ENCODE results near the gene MN1.

Gene MN1

DNA sequence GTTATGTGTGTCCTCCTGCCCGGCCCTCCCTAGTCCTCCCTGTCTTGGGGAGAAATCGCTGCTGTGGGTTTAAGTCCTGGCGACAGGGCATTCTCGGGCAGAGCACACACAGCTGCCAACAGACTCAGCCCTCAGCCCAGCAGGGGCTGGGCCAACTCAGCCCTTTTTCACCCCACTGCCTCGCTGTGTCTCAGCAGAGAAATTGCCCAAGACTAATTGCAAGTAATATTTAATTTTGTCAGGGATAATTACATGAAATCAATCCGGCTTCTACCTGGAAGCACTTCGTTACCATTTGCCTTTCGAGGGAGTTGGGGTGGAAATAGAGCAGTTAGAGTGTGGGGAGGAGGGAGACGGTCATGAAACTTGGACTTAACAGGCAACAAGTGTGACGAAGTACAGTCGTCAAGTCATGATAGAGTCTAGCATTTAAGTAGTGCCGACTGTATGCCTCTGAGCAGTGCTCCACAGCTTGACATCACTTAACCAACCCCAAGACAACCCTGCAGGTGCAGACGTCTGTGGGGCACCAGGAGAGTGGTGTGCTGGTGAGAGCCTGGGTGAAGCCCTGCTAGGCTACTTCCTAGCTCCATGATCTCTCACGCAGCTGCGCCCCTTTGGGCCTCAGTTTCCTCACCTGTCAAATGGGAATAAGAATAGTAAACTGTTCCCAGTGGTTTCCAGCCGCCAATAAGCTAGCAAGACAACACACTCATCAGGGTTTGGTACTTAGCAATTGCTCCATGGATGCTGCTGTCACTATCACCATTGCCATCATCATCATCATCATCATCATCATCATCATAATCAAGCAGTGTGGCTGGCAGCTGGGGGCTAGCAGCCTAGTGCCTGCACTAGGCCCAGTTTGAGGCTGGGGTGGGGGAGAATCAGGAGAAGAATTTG, 29.2 kb downstream of the MN1 start:
- no peak for DNase-seq (ENCODE audit: low read depth)
- no peak overlapping the region for H3K4me3 ChIP-seq (ENCODE audit: low read depth, low read length)

GRCh38 chr22:27771637-27772036, 29.9 kb downstream of the MN1 start:
- no peak overlapping the region for H3K4me3 ChIP-seq (ENCODE audit: low read depth, low read length)
- DNase-seq (ENCODE audit: low read depth): no peak

DNA sequence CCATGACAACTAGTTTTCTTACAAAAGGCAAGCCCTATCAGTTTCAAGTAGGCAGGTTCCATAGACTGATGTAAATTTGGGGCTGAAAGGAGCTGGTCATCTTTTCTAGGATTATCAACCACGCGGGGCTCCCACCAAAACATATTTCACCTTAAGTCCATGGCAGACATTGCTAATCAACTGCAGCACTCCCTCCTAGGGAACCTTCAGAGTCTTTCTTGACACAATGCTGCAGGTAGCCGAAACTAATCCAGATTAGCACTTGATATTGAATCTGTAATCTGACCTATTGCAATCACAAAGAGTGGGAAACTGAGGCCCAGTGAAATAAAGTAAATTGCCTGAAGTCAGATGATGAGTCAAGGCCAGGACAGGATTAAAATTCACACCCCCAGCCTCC, 32.5 kb downstream of the MN1 start:
- H3K4me3 ChIP-seq (ENCODE audit: low read depth, low read length): no peak overlapping the region
- DNase-seq (ENCODE audit: low read depth): no peak

DNA sequence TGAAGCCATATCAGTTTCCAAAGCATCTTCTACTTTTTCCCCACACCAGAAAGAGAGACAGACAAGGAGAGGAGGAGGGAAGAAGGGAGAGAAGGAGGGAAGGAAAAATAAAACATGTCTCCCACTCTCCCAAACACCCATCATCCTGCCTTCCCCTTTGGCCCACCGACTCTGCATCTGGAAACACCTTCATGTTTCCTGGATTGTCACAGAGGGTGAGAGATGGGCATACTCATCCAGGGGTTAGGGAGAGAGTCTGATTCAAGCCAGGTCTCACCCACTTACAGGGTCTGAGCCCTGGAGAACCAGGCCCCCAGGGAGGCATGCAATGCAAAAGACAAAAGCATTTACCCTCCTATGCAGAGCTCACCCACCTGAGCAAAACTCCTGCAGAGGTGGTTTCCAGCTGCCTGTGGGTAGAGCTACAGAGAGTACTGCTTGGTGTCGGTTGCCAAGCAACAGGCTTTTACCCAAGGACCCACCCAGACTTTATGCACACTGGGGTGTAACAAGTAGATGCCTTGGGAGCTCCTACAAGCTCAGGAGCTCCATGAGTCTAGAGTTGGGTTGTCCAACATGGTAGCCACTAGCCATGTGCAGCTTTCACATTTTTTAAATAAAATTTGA, 33.4 kb downstream of the MN1 start:
- no peak for DNase-seq (ENCODE audit: low read depth)
- no peak overlapping the region for H3K4me3 ChIP-seq (ENCODE audit: low read depth, low read length)

DNA sequence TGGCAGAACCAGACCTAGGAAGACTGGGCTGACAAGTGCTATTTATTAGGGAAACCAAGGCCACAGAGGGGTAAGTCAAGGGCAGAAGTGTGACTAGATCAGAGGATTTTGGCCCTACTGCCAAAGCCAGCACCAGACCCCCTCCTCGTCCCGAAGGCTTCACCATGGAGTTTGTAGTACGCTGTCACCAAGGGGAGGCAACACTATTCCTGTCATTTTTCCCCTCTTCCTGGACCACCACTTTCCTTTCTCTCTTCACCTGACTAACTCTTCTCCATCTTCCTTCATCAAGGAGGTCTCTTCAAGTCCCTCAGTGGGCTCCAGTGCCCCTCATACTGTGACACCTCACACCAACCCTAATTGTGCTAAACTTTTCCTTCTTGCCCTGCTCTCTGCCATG, 34.9 kb downstream of the MN1 start:
- H3K4me3 ChIP-seq (ENCODE audit: low read depth, low read length): no peak overlapping the region
- DNase-seq (ENCODE audit: low read depth): no peak

DNA sequence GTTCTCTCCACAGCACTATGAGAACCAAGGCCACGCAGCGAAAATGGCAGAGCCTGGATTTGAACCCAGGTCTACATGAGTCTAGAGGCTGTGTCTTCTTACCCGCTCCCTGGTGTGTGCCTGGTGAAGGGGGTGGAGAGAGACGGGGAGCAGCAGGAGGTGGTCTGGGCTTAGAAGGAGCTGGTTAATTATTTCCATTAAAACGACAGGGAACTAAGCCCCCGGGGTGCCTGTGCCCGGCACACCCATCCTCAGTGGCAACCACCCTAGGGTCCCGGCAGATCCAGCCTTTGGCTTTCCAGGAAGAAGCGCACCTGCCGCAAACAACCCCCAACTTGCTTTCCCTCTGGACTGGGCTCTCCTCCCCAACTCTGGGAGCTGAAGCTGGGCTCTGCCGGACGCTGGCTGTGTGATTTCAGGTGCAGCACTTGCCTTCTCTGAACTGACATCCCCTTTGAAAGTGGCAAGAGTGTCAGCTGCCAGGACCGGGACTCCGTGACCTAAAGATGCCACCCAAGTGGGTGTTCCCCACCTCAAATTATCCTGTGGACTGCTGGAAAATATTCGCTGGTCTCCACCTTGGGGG, 35.8 kb downstream of the MN1 start:
- no peak for DNase-seq (ENCODE audit: low read depth)

DNA sequence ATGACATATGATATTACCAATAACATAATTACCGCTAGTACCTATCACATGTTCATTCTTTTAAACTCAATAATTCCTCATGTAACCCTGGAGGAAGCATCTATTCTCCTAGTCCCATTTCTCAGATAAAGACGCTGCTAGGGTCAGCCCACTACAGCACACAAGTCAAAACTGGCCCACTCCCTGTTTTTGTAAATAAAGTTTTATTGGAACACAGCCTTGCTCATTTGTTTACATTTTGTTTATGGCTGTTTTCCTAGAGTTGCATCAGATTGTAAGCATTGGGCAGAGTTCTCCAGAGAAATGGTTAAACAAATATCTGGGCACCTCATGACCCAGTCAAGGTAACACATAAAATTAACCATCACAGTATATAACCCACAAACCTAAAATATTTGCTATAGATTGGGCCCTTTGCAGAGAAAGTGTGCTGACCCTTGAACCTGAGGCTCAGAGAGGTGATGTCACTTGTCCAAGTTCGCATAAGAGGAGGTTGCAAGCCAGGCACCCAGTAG, 36.8 kb downstream of the MN1 start:
- no peak overlapping the region for H3K4me3 ChIP-seq (ENCODE audit: low read depth, low read length)
- no peak for DNase-seq (ENCODE audit: low read depth)

More for the DNA sequence above, 35.8 kb downstream of the MN1 start:
- H3K4me3 ChIP-seq (ENCODE audit: low read depth, low read length): no peak overlapping the region

GRCh38 chr22:27761665-27762064, 39.9 kb downstream of the MN1 start:
- DNase-seq (ENCODE audit: low read depth): no peak
- no peak overlapping the region for H3K4me3 ChIP-seq (ENCODE audit: low read depth, low read length)

DNA sequence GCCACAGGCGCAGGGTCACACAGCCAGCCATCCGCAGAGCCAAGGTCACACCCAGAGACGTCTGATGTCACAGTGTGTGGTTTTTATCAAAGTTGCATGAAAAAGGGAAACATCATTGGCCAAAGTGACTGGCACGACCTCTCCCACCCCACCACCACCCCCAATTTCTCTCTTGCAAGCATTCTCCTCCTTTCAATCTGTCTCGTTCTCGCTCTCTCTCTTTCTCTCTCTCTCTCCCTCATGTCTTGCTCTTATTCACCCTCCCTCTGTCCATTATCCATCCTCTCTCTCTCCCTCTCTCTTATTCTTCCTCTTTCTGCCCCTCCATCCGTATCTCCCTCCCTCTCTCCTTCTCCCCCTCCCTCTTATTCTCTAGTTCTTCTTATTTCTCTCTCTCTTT, 40.6 kb downstream of the MN1 start:
- H3K4me3 ChIP-seq (ENCODE audit: low read depth, low read length): no peak overlapping the region
- DNase-seq (ENCODE audit: low read depth): no peak

GRCh38 chr22:27760474-27760873, 41.1 kb downstream of the MN1 start:
- no peak overlapping the region for H3K4me3 ChIP-seq (ENCODE audit: low read depth, low read length)
- DNase-seq (ENCODE audit: low read depth): no peak

GRCh38 chr22:27757928-27758525, 43.5 kb downstream of the MN1 start:
- no peak for DNase-seq (ENCODE audit: low read depth)
- H3K4me3 ChIP-seq (ENCODE audit: low read depth, low read length): no peak overlapping the region

GRCh38 chr22:27756212-27756660, 45.3 kb downstream of the MN1 start:
- DNase-seq (ENCODE audit: low read depth): no peak

GRCh38 chr22:27755521-27756211, 45.9 kb downstream of the MN1 start:
- no peak overlapping the region for H3K4me3 ChIP-seq (ENCODE audit: low read depth, low read length)
- no peak for DNase-seq (ENCODE audit: low read depth)

More at GRCh38 chr22:27756212-27756660, 45.3 kb downstream of the MN1 start:
- H3K4me3 ChIP-seq (ENCODE audit: low read depth, low read length): no peak overlapping the region

GRCh38 chr22:27754888-27755480, 46.6 kb downstream of the MN1 start:
- H3K4me3 ChIP-seq (ENCODE audit: low read depth, low read length): no peak overlapping the region
- DNase-seq (ENCODE audit: low read depth): no peak

DNA sequence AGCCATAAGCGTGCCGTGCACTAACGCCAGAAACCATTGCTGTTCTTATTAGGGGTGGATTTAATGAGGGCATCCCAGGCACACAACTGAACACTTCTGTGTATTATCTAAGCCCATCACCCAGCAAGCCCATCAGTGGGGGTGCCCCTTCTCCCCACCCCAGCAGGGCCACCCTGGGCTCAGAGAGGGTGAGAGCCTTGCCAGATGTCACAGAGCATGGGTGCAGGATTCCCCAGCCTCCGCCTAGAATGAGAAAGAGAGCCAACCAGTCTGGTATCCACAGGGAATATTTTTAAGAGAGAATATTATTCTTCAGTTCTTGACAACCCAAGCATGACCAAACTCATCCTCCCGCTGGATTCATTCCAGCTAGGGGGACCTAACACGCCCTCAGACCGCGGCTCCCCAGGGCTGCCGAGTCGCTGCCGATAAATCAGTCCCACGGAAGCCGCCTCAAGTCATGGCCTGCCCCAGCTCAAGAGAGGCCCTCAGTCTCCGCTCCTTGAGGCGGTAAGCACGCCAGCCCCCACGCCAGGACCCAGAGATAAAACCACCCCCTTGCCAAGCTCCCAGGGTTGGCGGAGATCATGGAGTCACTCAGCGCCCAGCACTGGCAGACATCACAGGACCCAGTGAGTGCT, 47.2 kb downstream of the MN1 start:
- no peak for DNase-seq (ENCODE audit: low read depth)
- H3K4me3 ChIP-seq (ENCODE audit: low read depth, low read length): no peak overlapping the region

DNA sequence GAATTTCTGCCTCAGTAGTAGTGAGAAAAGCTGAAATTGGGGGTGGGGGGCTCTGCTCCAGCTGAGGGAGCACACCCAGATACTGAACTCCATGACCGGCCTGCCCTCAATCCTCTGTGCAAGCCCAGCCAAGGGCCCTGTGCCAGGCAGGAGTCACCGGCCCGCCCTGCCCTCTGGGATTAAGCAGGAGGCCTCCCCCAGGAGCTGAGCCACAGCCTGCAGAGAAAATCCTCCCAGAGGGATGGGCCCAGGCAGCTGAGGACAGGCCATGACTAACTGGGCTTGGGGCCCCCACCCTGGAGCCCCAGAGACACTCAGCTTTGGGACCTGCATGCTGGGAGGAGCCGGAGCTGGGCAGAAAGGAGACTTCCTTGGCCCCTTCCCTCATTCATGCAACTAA, 48.8 kb downstream of the MN1 start:
- H3K4me3 ChIP-seq (ENCODE audit: low read depth, low read length): no peak overlapping the region
- DNase-seq (ENCODE audit: low read depth): no peak

DNA sequence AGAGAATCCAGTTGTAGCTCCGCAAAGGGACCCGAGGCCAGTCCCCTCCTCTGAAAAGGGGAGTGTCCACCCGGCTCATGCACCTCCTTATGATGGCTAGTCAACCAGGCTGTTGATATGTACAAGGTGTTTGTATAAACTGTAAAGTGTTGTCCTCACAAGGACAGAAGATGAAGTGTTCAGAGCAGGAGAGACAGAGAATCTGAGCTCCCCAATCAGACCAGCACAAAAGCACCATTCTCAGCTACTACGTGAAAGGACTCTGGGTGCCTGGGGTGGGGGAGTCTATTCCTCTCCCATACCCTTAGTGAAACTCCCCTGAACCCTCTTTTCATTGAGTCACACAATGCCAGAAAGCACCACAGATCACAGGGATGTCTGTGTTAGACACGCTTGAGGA, 49.4 kb downstream of the MN1 start:
- DNase-seq (ENCODE audit: low read depth): no peak
- no peak overlapping the region for H3K4me3 ChIP-seq (ENCODE audit: low read depth, low read length)

GRCh38 chr22:27751277-27752070, 50.1 kb downstream of the MN1 start:
- no peak overlapping the region for H3K4me3 ChIP-seq (ENCODE audit: low read depth, low read length)
- no peak for DNase-seq (ENCODE audit: low read depth)

Data from skeletal muscle cell (primary cell).